Memory B cell (primary cell): ENCODE data around the gene DUSP2.

Experiments used
- ATAC-seq: fragments of 150-1000 bp; cut with Tn5 transposase; 2 replicates; pipeline ENCODE4 v1.10.0; 2021; ENCODE audit warnings: low read depth, mild to moderate bottlenecking, moderate library complexity
- DNase-seq, 2 donors: peaks; one replicate each; pipeline ENCODE4 v3.0.0; 2022; ENCODE audit warnings: low spot score in 2 of 2
- H3K27ac Mint-ChIP-seq: one replicate; pipeline ENCODE4 v1.8.0; 2022; ENCODE audit warnings: mild to moderate bottlenecking, moderate library complexity, mixed read lengths
- H3K27me3 Mint-ChIP-seq: one replicate; pipeline ENCODE4 v1.8.0; 2022; ENCODE audit warnings: mixed read lengths
- H3K36me3 Mint-ChIP-seq: one replicate; pipeline ENCODE4 v1.8.0; 2022; ENCODE audit warnings: mild to moderate bottlenecking, mixed read lengths
- H3K4me1 Mint-ChIP-seq: one replicate; pipeline ENCODE4 v1.8.0; 2022; ENCODE audit warnings: mixed read lengths
- H3K4me3 Mint-ChIP-seq: one replicate; pipeline ENCODE4 v1.8.0; 2022; ENCODE audit warnings: mild to moderate bottlenecking, moderate library complexity, mixed read lengths
- H3K9me3 Mint-ChIP-seq: one replicate; pipeline ENCODE4 v1.8.0; 2022; ENCODE audit warnings: mixed read lengths

Gene DUSP2

DNA sequence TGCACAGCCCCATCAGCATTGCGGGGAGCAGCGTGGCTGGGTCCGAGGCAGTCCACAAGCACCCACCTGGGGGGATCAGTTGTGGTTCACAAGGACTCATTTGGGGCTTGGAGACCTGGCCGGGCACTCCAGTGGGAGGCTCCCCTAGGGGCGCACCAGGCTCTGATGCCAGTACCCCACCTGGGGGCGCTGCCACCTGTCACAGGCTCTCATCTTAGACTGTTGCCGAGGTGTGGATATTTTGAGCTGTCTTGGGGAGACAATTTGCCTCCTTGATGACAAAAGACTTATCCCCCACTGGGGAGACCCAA lies 31.9 kb downstream of the DUSP2 start:
- H3K4me1 Mint-ChIP-seq, result peaks cover 9% of the 10 kb centered on the region
- H3K36me3 Mint-ChIP-seq, result no peaks in the 10 kb centered on the region
- no peak overlapping the region for H3K4me3 Mint-ChIP-seq
- no peak overlapping the region for H3K27ac Mint-ChIP-seq
- DNase-seq, result no peak
- peaks cover 11% of the 10 kb centered on the region for H3K27me3 Mint-ChIP-seq
- no peak for ATAC-seq
- no peaks in the 10 kb centered on the region for H3K9me3 Mint-ChIP-seq

DNA sequence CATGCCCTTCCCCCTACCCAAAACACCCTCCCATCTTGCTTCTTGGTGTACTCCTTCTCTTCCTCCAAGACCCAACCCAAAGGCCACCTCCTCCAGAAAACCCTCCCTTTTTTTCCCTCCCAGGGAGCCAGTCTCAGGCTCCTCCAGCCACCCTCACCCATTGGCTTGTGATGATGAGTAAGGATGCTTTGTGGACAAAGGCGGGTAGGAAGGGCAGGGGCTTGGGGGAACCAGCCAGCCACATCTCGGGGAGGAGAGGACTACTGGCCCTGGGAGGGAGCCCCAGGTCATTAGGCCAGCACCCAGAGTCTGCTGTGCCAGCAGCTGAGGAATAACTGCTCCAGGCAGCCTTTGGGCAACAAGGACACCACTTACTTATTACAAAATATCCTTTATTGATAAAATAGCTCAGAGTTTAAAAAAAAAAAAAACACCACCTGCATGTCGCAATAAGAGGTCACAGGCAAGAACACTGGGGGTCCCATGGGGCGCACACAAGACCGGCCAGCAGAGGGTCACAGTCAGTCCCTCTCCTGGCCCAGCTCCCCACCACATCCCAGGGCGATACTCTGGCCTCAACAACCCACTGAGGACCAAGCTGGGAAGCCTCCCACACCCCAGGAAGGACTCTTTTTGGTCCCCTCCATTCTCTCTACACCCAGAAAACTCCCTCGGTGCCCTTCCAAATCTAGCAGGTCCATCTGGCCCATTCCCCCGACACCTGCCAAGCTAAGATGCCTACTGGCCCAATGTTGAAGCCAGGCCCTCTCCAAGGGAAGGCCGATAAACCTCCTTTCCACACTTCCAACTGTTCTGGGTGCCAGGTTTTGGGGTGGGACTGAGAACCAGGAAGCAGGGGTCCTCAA lies 32.5 kb downstream of the DUSP2 start:
- Mint-ChIP-seq H3K27ac (no peak overlapping the region), H3K4me3 (no peak overlapping the region), H3K9me3 (no peaks in the 10 kb centered on the region), H3K27me3 (peaks cover 11% of the 10 kb centered on the region), H3K4me1 (peaks cover 9% of the 10 kb centered on the region), H3K36me3 (no peaks in the 10 kb centered on the region)
- no peak for ATAC-seq
- DNase-seq, result no peak

DNA sequence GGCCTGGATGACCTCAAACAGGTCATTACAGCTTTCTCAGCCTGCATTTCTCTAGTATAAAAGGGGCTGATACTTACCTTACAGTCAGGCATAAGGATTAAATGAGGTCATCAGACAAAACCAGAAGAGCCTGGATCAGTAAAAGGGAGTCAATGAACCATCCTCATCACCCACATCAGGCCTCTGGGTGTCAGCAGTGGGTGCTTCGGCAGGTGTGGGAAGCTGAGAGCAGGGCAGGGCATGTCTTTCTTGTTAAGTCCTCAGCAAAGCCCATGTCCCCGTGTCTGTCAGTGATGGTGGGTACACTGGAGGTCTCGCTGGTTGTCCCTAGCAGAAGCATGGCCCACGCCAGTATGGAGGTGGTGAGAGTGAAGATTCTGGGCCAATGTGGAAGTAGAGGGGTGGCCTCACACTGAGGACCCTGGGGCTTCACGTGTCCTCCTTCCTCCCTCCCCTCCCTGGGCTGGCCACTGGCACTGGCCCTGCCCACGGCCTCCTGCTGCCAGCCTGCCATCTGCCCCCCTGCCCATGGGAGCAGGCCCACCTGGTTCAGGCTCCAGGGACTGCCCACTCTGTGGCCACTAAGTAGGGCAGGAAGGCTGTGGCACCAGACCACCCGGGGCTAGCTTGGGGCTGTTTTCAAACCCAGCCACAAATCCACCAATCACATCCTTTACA lies 33.3 kb downstream of the DUSP2 start:
- Mint-ChIP-seq H3K4me3 (no peak overlapping the region), H3K9me3 (no peaks in the 10 kb centered on the region), H3K4me1 (peaks cover 4% of the 10 kb centered on the region), H3K27ac (no peak overlapping the region), H3K27me3 (peaks cover 11% of the 10 kb centered on the region), H3K36me3 (no peaks in the 10 kb centered on the region)
- ATAC-seq (peak; percentile 21), DNase-seq (no peak)

DNA sequence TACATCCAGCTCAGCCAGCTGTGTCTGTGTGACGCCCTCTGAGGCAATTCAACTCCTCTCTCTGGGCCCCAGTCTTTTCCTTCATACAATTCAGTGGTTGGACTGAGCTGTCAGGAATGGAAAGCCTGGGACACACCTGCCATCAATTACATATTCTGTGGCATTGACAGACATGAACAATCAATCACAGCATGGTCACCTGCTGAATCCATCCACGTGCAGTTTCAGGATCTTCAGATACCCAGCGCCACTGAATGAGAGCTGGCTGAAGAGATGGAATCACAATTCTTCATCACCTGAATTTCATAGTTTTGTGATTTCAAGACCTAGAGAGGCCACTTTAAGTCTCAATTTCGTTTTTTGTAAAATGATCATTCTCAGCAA lies 34.0 kb downstream of the DUSP2 start:
- peaks cover 4% of the 10 kb centered on the region for H3K4me1 Mint-ChIP-seq
- ATAC-seq (no peak), DNase-seq (no peak)
- H3K27ac Mint-ChIP-seq, result no peak overlapping the region
- peaks cover 1% of the 10 kb centered on the region for H3K9me3 Mint-ChIP-seq
- no peak overlapping the region for H3K4me3 Mint-ChIP-seq
- peaks cover 1% of the 10 kb centered on the region for H3K36me3 Mint-ChIP-seq
- peaks cover 10% of the 10 kb centered on the region for H3K27me3 Mint-ChIP-seq

DNA sequence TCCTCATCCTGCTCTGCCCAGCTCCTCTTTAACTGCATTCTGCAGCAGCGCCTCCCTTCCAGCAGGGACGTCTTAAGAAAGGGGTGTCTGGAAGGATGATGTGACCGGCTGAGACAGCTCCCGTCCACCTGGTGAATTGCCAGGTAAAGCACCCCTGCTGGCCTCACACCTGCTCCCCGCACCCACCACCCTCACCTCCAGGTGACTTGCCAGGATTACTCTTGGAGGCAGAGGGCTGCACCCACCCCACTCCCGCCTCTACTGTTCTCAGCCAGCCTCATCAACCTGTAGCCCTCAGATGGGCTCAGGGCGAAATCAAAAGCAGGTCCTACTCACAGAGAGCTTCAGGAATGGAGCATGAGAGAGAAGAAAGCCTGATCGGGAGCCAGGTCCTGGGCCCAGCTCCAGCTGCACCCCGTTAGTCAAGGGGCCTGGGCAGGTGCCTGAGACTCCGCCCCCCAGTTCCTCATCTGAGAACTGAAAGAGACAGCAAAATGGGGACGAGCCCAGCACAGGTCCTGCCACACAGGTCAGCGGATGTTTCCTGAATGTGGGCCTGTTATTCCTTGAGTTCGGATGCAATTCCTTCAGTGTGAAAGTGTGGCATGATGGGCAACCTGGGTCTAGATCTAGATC lies 34.5 kb downstream of the DUSP2 start:
- ATAC-seq (no peak), DNase-seq (no peak)
- peaks cover 2% of the 10 kb centered on the region for H3K4me1 Mint-ChIP-seq
- peaks cover 1% of the 10 kb centered on the region for H3K36me3 Mint-ChIP-seq
- H3K9me3 Mint-ChIP-seq, result peaks cover 2% of the 10 kb centered on the region
- no peak overlapping the region for H3K27ac Mint-ChIP-seq
- H3K4me3 Mint-ChIP-seq, result no peak overlapping the region
- peaks cover 8% of the 10 kb centered on the region for H3K27me3 Mint-ChIP-seq

DNA sequence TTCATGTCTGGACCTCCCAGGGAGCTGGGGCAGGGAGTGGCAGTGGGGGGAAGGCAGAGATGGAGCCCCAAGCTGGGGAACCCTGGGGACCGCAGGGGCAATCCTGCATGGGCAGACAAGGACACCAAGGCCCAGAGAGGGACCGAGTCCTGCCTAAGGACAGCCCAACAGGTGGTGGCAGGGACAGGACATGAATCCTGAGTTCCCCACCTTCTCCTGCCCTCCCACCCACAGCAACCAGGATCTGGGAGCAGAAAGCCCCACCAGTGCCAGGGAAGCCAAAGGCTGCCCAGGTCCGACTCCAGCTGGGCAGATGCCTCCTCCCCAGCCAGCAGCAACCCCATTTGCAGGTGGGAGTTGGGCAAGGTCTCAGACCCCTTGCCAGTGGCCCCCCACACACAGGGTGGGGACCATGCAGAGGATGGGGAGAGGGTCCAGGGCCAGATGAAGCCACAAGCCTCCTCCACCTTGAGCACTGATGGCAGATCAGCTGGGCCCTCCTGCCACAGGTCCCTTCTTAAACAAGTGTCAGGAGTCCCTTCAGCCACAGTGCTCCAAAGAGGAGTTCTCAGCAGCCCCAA lies 35.2 kb downstream of the DUSP2 start:
- Mint-ChIP-seq H3K27ac (no peak overlapping the region), H3K4me3 (no peak overlapping the region), H3K9me3 (peaks cover 9% of the 10 kb centered on the region), H3K4me1 (no peaks in the 10 kb centered on the region), H3K27me3 (peaks cover 5% of the 10 kb centered on the region), H3K36me3 (peaks cover 5% of the 10 kb centered on the region)
- ATAC-seq (no peak), DNase-seq (no peak)

DNA sequence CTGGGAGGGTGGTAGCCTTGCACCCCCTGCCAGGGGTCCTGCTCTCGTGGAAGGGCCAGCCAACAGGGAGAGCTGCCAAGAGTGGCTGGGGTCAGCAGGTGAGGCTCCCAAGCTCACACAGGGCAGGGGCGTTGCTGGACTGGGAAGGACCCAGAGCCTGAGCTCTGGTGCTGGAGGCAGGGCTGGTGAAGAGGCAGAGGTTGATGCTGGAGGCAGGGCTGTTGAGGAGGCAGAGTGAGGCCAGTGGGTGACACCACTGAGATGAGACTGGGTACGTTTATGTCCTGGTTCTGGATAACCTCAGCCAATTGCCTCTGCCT lies 35.9 kb downstream of the DUSP2 start:
- H3K36me3 Mint-ChIP-seq, result peaks cover 6% of the 10 kb centered on the region
- no peaks in the 10 kb centered on the region for H3K4me1 Mint-ChIP-seq
- H3K4me3 Mint-ChIP-seq, result no peak overlapping the region
- H3K27me3 Mint-ChIP-seq, result peaks cover 5% of the 10 kb centered on the region
- H3K27ac Mint-ChIP-seq, result no peak overlapping the region
- peaks cover 11% of the 10 kb centered on the region for H3K9me3 Mint-ChIP-seq
- no peak for DNase-seq
- ATAC-seq, result no peak

DNA sequence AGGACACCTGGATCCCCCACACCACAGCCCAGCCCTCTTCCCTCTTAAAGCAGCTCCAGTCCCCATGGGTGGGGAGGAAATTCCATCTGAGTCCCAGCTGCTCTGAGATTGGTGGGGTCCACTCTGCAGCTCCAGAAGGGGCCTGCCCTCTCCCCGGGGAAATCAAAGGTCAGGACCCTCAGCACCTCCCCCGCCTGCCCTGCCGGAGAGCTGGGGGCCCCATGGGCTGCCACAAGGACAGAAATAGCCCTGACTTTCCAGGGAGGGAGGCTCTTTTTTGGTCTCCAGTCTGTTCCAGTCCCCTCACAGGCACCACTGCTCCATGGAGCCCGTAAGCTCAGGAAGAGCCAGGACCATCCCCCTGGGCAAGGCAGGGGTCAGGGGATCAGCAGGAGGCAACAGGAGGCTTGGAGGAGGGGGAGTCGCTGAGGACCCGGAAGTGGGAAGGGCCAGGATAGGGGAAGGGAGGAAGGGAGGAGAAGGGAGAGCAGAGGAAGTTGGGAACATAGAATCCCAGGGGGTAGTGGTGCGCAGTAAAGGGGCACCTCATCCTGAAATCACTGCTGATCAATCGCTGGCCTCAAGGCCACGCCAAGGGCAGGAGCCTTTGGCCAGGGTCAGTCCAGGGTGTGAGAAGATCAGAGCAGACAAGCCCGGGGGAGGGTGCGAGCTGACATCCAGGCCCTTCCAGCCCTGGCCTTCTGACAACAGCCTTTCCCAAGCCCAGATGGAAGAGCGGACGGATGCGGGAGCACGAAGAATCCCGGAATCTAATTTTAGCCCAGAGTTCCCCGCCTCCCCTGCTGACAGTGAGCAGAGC lies 36.5 kb downstream of the DUSP2 start:
- no peak for DNase-seq
- no peaks in the 10 kb centered on the region for H3K4me1 Mint-ChIP-seq
- H3K27ac Mint-ChIP-seq, result no peak overlapping the region
- H3K4me3 Mint-ChIP-seq, result no peak overlapping the region
- peaks cover 6% of the 10 kb centered on the region for H3K36me3 Mint-ChIP-seq
- no peak for ATAC-seq
- H3K9me3 Mint-ChIP-seq, result peaks cover 11% of the 10 kb centered on the region
- H3K27me3 Mint-ChIP-seq, result peaks cover 5% of the 10 kb centered on the region

DNA sequence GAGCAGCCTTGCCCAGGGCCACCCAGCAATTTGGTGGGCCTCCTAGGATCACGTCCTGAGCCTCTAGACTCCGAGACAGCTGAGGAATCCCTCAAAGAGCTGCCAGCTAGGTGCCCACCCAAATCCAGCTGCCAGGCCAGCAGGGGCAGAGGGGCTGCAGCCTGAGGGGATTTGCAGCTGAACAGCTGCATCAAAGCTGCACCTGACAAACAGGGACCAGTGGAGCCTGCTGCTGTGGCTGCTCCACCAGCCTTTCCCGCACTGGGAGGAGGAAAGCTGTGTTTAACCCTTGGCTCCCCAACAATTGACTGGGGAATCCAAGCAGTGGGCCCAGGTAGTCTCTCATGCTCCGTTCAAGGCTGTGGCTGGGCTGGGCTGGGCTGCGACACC lies 37.1 kb downstream of the DUSP2 start:
- ATAC-seq (no peak), DNase-seq (no peak)
- no peaks in the 10 kb centered on the region for H3K4me1 Mint-ChIP-seq
- peaks cover 11% of the 10 kb centered on the region for H3K9me3 Mint-ChIP-seq
- peaks cover 6% of the 10 kb centered on the region for H3K36me3 Mint-ChIP-seq
- no peak overlapping the region for H3K27ac Mint-ChIP-seq
- H3K27me3 Mint-ChIP-seq, result peaks cover 5% of the 10 kb centered on the region
- H3K4me3 Mint-ChIP-seq, result no peak overlapping the region

DNA sequence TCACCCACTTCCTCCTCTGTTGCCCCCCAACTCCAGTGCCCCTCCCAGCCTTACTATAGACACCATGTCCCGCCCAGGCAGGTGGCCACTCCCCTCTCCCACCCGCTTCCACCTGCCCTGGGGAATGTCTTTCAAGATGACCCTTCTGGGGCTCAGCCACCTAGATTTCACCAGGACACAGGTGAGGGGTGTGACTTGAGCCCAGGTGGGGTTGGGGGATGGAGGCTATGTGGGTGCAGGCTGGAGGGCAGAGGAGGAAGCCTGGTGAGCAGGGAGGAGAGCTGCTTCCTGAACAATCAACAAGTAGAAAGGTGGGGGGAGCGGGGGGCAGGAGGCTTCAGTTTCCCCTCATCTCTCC lies 37.6 kb downstream of the DUSP2 start:
- Mint-ChIP-seq H3K27ac (no peak overlapping the region), H3K27me3 (peaks cover 5% of the 10 kb centered on the region), H3K36me3 (peaks cover 6% of the 10 kb centered on the region), H3K4me1 (no peaks in the 10 kb centered on the region), H3K4me3 (no peak overlapping the region), H3K9me3 (peaks cover 11% of the 10 kb centered on the region)
- DNase-seq (no peak), ATAC-seq (no peak)

DNA sequence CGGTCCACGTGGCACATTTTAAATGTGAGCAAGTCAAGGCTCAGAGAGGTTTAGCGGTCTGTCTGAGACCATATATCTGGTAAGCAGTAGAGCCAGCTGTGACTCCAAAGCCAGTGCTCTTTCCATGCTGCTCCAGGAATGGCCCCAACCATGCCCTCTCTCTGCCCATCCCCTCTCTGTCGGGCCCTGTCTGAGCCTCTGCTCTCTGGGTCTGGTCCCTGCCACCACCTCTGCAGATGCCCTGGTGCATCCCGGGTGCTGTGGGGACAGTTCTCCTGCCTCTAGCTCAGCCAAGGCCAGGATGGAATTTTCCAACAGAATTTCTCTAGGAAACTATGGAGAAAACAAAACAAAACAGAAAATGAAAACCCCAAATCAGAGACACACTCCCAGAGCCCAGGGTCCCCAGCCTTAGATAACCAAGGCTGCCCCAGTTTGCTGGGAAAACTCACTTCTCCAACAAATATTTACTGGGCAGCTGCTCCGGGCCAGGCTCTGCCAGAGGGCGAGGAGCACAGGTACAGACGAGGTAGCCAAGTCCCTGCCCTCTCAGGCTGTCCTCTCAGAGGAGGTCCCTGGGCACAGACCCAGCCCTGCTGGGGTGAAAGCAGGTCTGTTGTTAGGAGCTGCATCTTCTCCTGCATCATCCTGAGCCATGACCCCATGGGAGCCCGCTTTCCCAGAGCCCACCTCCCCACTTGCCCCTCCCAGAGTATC lies 38.1 kb downstream of the DUSP2 start:
- DNase-seq (no peak), ATAC-seq (no peak)
- H3K27ac Mint-ChIP-seq, result no peak overlapping the region
- no peak overlapping the region for H3K4me3 Mint-ChIP-seq
- H3K36me3 Mint-ChIP-seq, result peaks cover 6% of the 10 kb centered on the region
- no peaks in the 10 kb centered on the region for H3K4me1 Mint-ChIP-seq
- H3K27me3 Mint-ChIP-seq, result peaks cover 5% of the 10 kb centered on the region
- H3K9me3 Mint-ChIP-seq, result peaks cover 11% of the 10 kb centered on the region

DNA sequence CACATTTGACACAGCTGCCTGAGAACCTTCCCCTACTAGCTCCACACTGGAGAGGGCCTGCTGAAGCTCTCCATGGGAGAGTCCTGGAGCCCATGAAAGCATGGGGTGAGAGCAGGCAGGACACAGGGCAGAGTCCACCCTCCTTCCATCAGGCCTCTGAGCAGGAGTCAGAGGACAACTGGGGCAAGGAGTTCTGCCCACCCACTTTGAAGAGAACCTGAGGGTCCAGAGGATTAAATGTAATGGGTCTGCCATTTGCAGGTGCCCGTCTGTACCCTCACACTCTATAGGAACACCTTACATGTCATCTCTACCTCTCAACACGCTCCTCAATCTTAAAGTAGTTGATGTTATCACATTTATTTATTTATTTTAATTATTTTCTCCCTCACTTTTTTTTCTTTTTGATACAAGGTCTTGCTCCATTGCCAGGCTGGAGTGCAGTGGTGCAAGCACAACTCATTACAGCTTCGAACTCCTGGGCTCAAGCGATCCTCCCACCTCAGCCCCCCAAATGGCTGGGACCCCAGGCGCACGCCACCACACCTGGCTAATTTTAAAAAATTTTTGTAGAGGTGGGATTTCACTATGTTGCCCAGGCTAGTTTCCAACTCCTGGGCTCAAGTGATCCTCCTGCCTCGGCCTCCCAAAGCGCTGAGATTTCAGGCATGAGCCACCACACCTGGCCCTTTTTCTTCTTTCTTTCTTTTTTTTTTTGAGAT lies 39.1 kb downstream of the DUSP2 start:
- ATAC-seq, result no peak
- peaks cover 5% of the 10 kb centered on the region for H3K27me3 Mint-ChIP-seq
- no peaks in the 10 kb centered on the region for H3K4me1 Mint-ChIP-seq
- no peak overlapping the region for H3K4me3 Mint-ChIP-seq
- no peak for DNase-seq
- H3K27ac Mint-ChIP-seq, result no peak overlapping the region
- peaks cover 11% of the 10 kb centered on the region for H3K9me3 Mint-ChIP-seq
- peaks cover 6% of the 10 kb centered on the region for H3K36me3 Mint-ChIP-seq
